Endodermal cell (in vitro differentiated cells): ENCODE data around the gene SHISA4. TPM values are rescaled to one million over a fixed set of nuclear protein-coding genes. Genes with fewer than 3 reads are reported as not detected.

Source experiments
- DNase-seq: peaks from one replicate; pipeline ENCODE4 v3.0.0-alpha.2; 2017
- H3K27ac ChIP-seq: 2 replicates; pipeline ENCODE4 v1.5.1; 2013; ENCODE audit warnings: mild to moderate bottlenecking, low read depth, low read length, moderate library complexity
- H3K27me3 ChIP-seq: 2 replicates; pipeline ENCODE4 v1.6.1; 2013; ENCODE audit warnings: mild to moderate bottlenecking, low read length, moderate library complexity; ENCODE audit not compliant: insufficient read depth, control insufficient read depth, poor library complexity, severe bottlenecking
- H3K36me3 ChIP-seq: 2 replicates; pipeline ENCODE4 v1.7.0; 2013; ENCODE audit warnings: mild to moderate bottlenecking, low read length, moderate library complexity; ENCODE audit not compliant: control insufficient read depth, insufficient read depth
- H3K4me1 ChIP-seq: one replicate; pipeline ENCODE4 v1.7.0; 2013; ENCODE audit warnings: low read length; ENCODE audit not compliant: control insufficient read depth, insufficient read depth
- H3K4me3 ChIP-seq: 2 replicates; pipeline ENCODE4 v1.5.1; 2013; ENCODE audit warnings: mild to moderate bottlenecking, low read length, moderate library complexity
- H3K9ac ChIP-seq: 2 replicates; pipeline ENCODE4 v1.6.1; 2013; ENCODE audit warnings: mild to moderate bottlenecking, low read length, moderate library complexity; ENCODE audit not compliant: poor library complexity, severe bottlenecking; ENCODE audit errors: extremely low read depth
- H3K9me3 ChIP-seq: 2 replicates; pipeline ENCODE4 v1.6.1; 2013; ENCODE audit warnings: mild to moderate bottlenecking, low read length, moderate library complexity; ENCODE audit not compliant: control insufficient read depth
- H3K27ac Mint-ChIP-seq: 2 replicates; pipeline ENCODE4 v1.8.0; 2020; ENCODE audit warnings: mixed read lengths
- H3K27me3 Mint-ChIP-seq: 2 replicates; pipeline ENCODE4 v1.8.0; 2021; ENCODE audit warnings: mild to moderate bottlenecking, mixed read lengths; ENCODE audit not compliant: insufficient read depth
- H3K36me3 Mint-ChIP-seq: 2 replicates; pipeline ENCODE4 v1.8.0; 2020; ENCODE audit warnings: low read depth, mixed read lengths
- H3K4me1 Mint-ChIP-seq: 2 replicates; pipeline ENCODE4 v1.8.0; 2020; ENCODE audit warnings: mixed read lengths
- H3K4me3 Mint-ChIP-seq: 2 replicates; pipeline ENCODE4 v1.8.0; 2020; ENCODE audit warnings: mild to moderate bottlenecking, moderate library complexity, mixed read lengths
- H3K9me3 Mint-ChIP-seq: 2 replicates; pipeline ENCODE4 v1.8.0; 2020; ENCODE audit warnings: mild to moderate bottlenecking, mixed read lengths
- WGBS, 2 experiments: methylation state at CpG; one replicate each; pipeline versions ENCODE4 v1.1.5 to v1.1.7; 2013; ENCODE audit warnings: missing lambda C conversion rate in 2 of 2, mixed read lengths in 1 of 2; ENCODE audit not compliant: insufficient coverage in 1 of 2, insufficient read length in 1 of 2; 5-methylcytosine and 5-hydroxymethylcytosine counted together
- microRNA-seq: library from miRNA; unstranded; fragments of <30 nt; microRNA quantifications from one replicate; pipeline ENCODE4 v1.2.0, GENCODE V29; 2020; ENCODE audit warnings: borderline microRNAs expressed
- total RNA-seq, 2 donors: library from RNA; stranded (reverse); fragmentation: NEBNext Ultra II Directional in 1 of 2; extraction: Animal tissue kit (Norgen Biotek cat#: 25700) in 1 of 2; gene quantifications; 2 replicates in 1 of 2; 3 replicates in 1 of 2; pipeline ENCODE4 v1.2.1, GENCODE V29; 2021
- TF ChIP-seq, protein P1 (sequence below): fragments of 200-600 bp; sonication (generic); conservative IDR thresholded peaks from 2 replicates; pipeline ENCODE4 v1.5.0; 2021; ENCODE audit warnings: antibody characterized with exemption, mild to moderate bottlenecking

Gene SHISA4
- total RNA-seq, 2 donors from 2014 or later: 5.8 to 7.3 TPM

DNA sequence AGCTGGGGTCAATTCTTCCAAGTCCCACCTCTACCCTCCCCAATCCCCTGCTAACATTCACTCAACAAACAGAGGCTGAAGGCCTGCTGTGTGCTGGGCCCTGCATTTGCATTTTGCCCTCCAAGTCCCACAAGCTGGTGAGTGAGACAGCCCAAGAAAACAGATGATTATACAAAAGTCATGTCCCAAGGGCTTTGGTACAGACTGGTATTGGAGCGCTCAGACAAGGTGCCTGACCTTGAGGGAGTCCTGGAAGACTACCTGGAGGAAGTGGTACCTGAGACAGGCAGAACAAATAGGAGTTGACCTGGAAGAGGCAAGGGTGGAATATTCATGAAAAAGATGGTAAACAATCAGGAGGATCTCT, 53.4 kb downstream of the SHISA4 start:
- Histone ChIP-seq H3K9ac (peak overlapping the region; percentile 47), H3K27me3 (peaks cover 6% of the 10 kb centered on the region), H3K9me3 (no peaks in the 10 kb centered on the region), H3K36me3 (no peaks in the 10 kb centered on the region), H3K4me3 (peak overlapping the region; percentile 61), H3K4me1 (peaks cover 3% of the 10 kb centered on the region), H3K27ac (peak overlapping the region; percentile 36)
- TF ChIP-seq, protein P1, sequence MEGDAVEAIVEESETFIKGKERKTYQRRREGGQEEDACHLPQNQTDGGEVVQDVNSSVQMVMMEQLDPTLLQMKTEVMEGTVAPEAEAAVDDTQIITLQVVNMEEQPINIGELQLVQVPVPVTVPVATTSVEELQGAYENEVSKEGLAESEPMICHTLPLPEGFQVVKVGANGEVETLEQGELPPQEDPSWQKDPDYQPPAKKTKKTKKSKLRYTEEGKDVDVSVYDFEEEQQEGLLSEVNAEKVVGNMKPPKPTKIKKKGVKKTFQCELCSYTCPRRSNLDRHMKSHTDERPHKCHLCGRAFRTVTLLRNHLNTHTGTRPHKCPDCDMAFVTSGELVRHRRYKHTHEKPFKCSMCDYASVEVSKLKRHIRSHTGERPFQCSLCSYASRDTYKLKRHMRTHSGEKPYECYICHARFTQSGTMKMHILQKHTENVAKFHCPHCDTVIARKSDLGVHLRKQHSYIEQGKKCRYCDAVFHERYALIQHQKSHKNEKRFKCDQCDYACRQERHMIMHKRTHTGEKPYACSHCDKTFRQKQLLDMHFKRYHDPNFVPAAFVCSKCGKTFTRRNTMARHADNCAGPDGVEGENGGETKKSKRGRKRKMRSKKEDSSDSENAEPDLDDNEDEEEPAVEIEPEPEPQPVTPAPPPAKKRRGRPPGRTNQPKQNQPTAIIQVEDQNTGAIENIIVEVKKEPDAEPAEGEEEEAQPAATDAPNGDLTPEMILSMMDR: no peak
- Mint-ChIP-seq H3K36me3 (no peaks in the 10 kb centered on the region), H3K27me3 (peaks cover 12% of the 10 kb centered on the region), H3K9me3 (no peaks in the 10 kb centered on the region), H3K27ac (peak overlapping the region; percentile 96), H3K4me3 (peak overlapping the region; percentile 54), H3K4me1 (peaks cover 40% of the 10 kb centered on the region)
- no peak for DNase-seq
- 90 to 91% methylated on average over 1 of the region's 1 CpG for WGBS, 2 experiments

Small RNAs within 50 kb of the gene (microRNA-seq; reads per million reads assigned to microRNA genes)
- gene MIR6739: not detected

Other genes starting within 250 kb of the SHISA4 start
- gene IPO9, start 59.7 kb upstream of the SHISA4 start, total RNA-seq: 100 to 1,000 TPM; 108 to 133 TPM
- gene LMOD1, start 57.6 kb downstream of the SHISA4 start, total RNA-seq: under 1 TPM; 0.31 to 0.60 TPM
- gene TIMM17A, start 66.6 kb downstream of the SHISA4 start, total RNA-seq: 10 to 100 TPM; 41.7 to 47.4 TPM
- gene RNPEP, start 93.8 kb downstream of the SHISA4 start, total RNA-seq: 10 to 100 TPM; 46.6 to 73.5 TPM
- 10 to 100 TPM; 11.8 to 13.2 TPM for gene ELF3, start 121.7 kb downstream of the SHISA4 start, total RNA-seq
- under 1 TPM in 1 of 2 donors, not detected in 1; 0.04 TPM for gene GPR37L1, start 234.0 kb downstream of the SHISA4 start, total RNA-seq